ENCODE measurements around the gene CABP2. TPM values are rescaled to one million over a fixed set of nuclear protein-coding genes. Genes with fewer than 3 reads are reported as not detected.

Gene CABP2
- total RNA-seq: not detected

GRCh38 chr11:67522844-67523555, at the start of gene CABP2:
CABP2 (minus strand) TSS chr11:67523446; CDS start chr11:67523326, 120 bp downstream.

DNA sequence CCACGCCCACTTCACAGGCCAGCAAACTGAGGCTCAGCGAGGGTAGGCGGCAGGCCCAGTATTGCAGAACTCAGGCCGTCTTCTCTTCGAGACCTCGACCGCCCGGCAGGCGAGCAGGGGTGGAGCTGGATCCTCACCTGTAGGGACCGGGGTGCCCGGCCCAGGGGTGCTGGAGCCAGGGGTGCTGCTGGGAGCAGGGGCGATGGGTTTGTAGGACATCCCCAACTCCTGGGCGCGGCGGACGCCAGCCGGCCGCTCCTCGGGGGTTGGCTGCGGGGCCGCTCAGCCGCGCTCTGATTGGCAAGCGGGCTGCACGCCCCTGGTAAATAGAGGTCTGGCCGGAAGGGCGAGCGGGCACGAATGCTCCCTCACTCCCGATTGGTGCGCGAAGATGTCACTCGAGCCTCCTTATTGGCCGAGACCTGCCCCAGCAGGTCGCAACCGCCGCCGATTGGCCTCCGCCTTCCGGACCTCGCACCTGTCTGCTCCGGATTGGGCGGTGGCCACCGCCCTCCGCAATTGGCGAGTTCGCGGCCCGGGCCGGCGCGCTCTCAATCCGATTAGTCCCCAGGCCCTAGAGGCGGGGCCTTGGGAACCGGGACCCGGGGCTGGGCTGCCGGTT, 15.3 kb downstream of the CABP2 start, which contains the start of gene CDK2AP2:
TSS of gene CDK2AP2 (minus strand) at position 299 of the 622 bp plus-strand sequence. CDS start at position 219, 80 bp downstream.

GRCh38 chr11:67504950-67505581, 18.2 kb downstream of the CABP2 start, which contains the start of gene PITPNM1:
PITPNM1 (minus strand) TSS chr11:67505363; CDS start chr11:67504180, 1,183 bp downstream.

GRCh38 chr11:67482827-67483798, 40.1 kb downstream of the CABP2 start, which contains the start of gene AIP:
AIP (plus strand) TSS chr11:67483026; CDS start chr11:67483159, 133 bp downstream.

Small RNAs within 50 kb of the gene (microRNA-seq; reads per million reads assigned to microRNA genes)
- not detected for gene MIR6752 (ENCODE audit: borderline microRNAs expressed, borderline replicate concordance)

Other genes starting within 250 kb of the CABP2 start
- 100 to 1,000 TPM; 164 to 176 TPM for gene ANKRD13D, start 234.1 kb downstream of the CABP2 start, total RNA-seq
- 10 to 100 TPM; 11.9 to 12.5 TPM for gene SSH3, start 219.9 kb downstream of the CABP2 start, total RNA-seq
- gene POLD4, start 169.9 kb downstream of the CABP2 start, total RNA-seq: 10 to 100 TPM; 75.9 to 79.4 TPM
- under 1 TPM; 0.60 to 0.86 TPM for gene CLCF1, start 149.8 kb downstream of the CABP2 start, total RNA-seq
- 10 to 100 TPM; 44.5 to 48.5 TPM for gene RAD9A, start 131.5 kb downstream of the CABP2 start, total RNA-seq
- gene PPP1CA, start 121.6 kb downstream of the CABP2 start, total RNA-seq: 100 to 1,000 TPM; 282 to 301 TPM
- 100 to 1,000 TPM; 312 to 320 TPM for gene TBC1D10C, start 119.4 kb downstream of the CABP2 start, total RNA-seq
- gene CARNS1, start 107.8 kb downstream of the CABP2 start, total RNA-seq: 1 to 10 TPM; 1.1 TPM
- 10 to 100 TPM; 49.3 to 60.0 TPM for gene RPS6KB2, start 95.0 kb downstream of the CABP2 start, total RNA-seq
- 100 to 1,000 TPM; 404 to 425 TPM for gene PTPRCAP, start 85.8 kb downstream of the CABP2 start, total RNA-seq
- 100 to 1,000 TPM; 375 to 382 TPM for gene CORO1B, start 80.0 kb downstream of the CABP2 start, total RNA-seq
- gene GPR152, start 70.7 kb downstream of the CABP2 start, total RNA-seq: not detected
- 1 to 10 TPM; 3.4 to 3.7 TPM for gene CABP4, start 68.1 kb downstream of the CABP2 start, total RNA-seq
- 10 to 100 TPM; 50.3 to 57.3 TPM for gene TMEM134, start 54.2 kb downstream of the CABP2 start, total RNA-seq
- gene AIP, start 40.4 kb downstream of the CABP2 start, total RNA-seq: 100 to 1,000 TPM; 142 to 145 TPM
- gene PITPNM1, start 18.1 kb downstream of the CABP2 start, total RNA-seq: 100 to 1,000 TPM in 1 of 2 experiments, 10 to 100 TPM in 1; 97.2 to 101 TPM
- gene CDK2AP2, start 15.3 kb downstream of the CABP2 start, total RNA-seq: 10 to 100 TPM; 93.6 to 95.8 TPM
- gene GSTP1, start 60.4 kb upstream of the CABP2 start, total RNA-seq: 100 to 1,000 TPM; 156 to 157 TPM
- 100 to 1,000 TPM; 186 to 196 TPM for gene NDUFV1, start 83.5 kb upstream of the CABP2 start, total RNA-seq
- gene NUDT8, start 106.5 kb upstream of the CABP2 start, total RNA-seq: 10 to 100 TPM; 11.3 to 12.0 TPM
- not detected for gene TBX10, start 116.3 kb upstream of the CABP2 start, total RNA-seq
- under 1 TPM in 1 of 2 experiments, not detected in 1; 0.38 TPM for gene ACY3, start 127.3 kb upstream of the CABP2 start, total RNA-seq
- not detected for gene ALDH3B2, start 151.2 kb upstream of the CABP2 start, total RNA-seq

Data from activated naive CD4-positive, alpha-beta T cell treated with anti-CD3 and anti-CD28 coated beads, Interleukin-2, amount 10 ng/mL, durations not matched to agents 5 hours and 36 hours (primary cell).